ENCODE results near the gene MYH7B. TPM values are rescaled to one million over a fixed set of nuclear protein-coding genes. Genes with fewer than 3 reads are reported as not detected.

Gene MYH7B
- total RNA-seq, 1 experiment from 2014 or later = not detected

GRCh38 chr20:34982270-34983088 is 26.8 kb downstream of the MYH7B start:
- H3K9me2 ChIP-seq (replicated peaks; ENCODE audit: insufficient read depth, low read length) = no peaks in the 10 kb centered on the region

GRCh38 chr20:34983089-34983820 is 27.6 kb downstream of the MYH7B start:
- Histone ChIP-seq H3K36me3 (ENCODE audit: insufficient read depth, low read length) (no peaks in the 10 kb centered on the region), H3K9me3 (ENCODE audit: low read length) (no peaks in the 10 kb centered on the region), H3K4me1 (ENCODE audit: low read length) (peaks cover 8% of the 10 kb centered on the region), H3K27me3 (ENCODE audit: low read length) (no peaks in the 10 kb centered on the region), H3K27ac (ENCODE audit: low read length) (no peak overlapping the region), H3K9me2 (replicated peaks; ENCODE audit: insufficient read depth, low read length) (no peaks in the 10 kb centered on the region), H3K4me2 (ENCODE audit: low read depth, low read length, poor library complexity, severe bottlenecking) (no peak overlapping the region), H3K79me2 (ENCODE audit: low read length) (no peaks in the 10 kb centered on the region), H3K4me3 (ENCODE audit: low read length) (no peak overlapping the region), H3K9ac (ENCODE audit: low read length) (no peak overlapping the region), H2AFZ (ENCODE audit: low read length) (no peak overlapping the region), H4K20me1 (ENCODE audit: insufficient read depth, low read depth, low read length) (no peaks in the 10 kb centered on the region)
- DNase-seq = no peak

More at GRCh38 chr20:34982270-34983088, 26.8 kb downstream of the MYH7B start:
- Histone ChIP-seq H3K27ac (ENCODE audit: low read length) (no peak overlapping the region), H3K36me3 (ENCODE audit: insufficient read depth, low read length) (no peaks in the 10 kb centered on the region), H3K9ac (ENCODE audit: low read length) (no peak overlapping the region), H3K79me2 (ENCODE audit: low read length) (no peaks in the 10 kb centered on the region), H3K27me3 (ENCODE audit: low read length) (no peaks in the 10 kb centered on the region), H4K20me1 (ENCODE audit: insufficient read depth, low read depth, low read length) (no peaks in the 10 kb centered on the region), H3K4me1 (ENCODE audit: low read length) (peaks cover 14% of the 10 kb centered on the region), H3K9me3 (ENCODE audit: low read length) (no peaks in the 10 kb centered on the region), H2AFZ (ENCODE audit: low read length) (no peak overlapping the region), H3K4me3 (ENCODE audit: low read length) (no peak overlapping the region), H3K4me2 (ENCODE audit: low read depth, low read length, poor library complexity, severe bottlenecking) (no peak overlapping the region)
- DNase-seq = no peak

- H3K9me2 ChIP-seq (replicated peaks; ENCODE audit: insufficient read depth, low read length) = no peaks in the 10 kb centered on the region
- DNase-seq = no peak
- H3K4me1 ChIP-seq (ENCODE audit: low read length) = peaks cover 7% of the 10 kb centered on the region
- no peaks in the 10 kb centered on the region for H3K79me2 ChIP-seq (ENCODE audit: low read length)
- no peaks in the 10 kb centered on the region for H3K27me3 ChIP-seq (ENCODE audit: low read length)
- no peaks in the 10 kb centered on the region for H3K36me3 ChIP-seq (ENCODE audit: insufficient read depth, low read length)
- H3K27ac ChIP-seq (ENCODE audit: low read length) = no peak overlapping the region
- H4K20me1 ChIP-seq (ENCODE audit: insufficient read depth, low read depth, low read length) = no peaks in the 10 kb centered on the region
- H3K4me3 ChIP-seq (ENCODE audit: low read length) = no peak overlapping the region
- no peak overlapping the region for H3K4me2 ChIP-seq (ENCODE audit: low read depth, low read length, poor library complexity, severe bottlenecking)
- H3K9ac ChIP-seq (ENCODE audit: low read length) = no peak overlapping the region
- H3K9me3 ChIP-seq (ENCODE audit: low read length) = no peaks in the 10 kb centered on the region
- H2AFZ ChIP-seq (ENCODE audit: low read length) = no peak overlapping the region
Observed at GRCh38 chr20:34983995-34984735, 28.5 kb downstream of the MYH7B start.

- Histone ChIP-seq H3K27me3 (ENCODE audit: low read length) (no peaks in the 10 kb centered on the region), H3K4me3 (ENCODE audit: low read length) (no peak overlapping the region), H3K4me2 (ENCODE audit: low read depth, low read length, poor library complexity, severe bottlenecking) (no peak overlapping the region), H3K9me2 (replicated peaks; ENCODE audit: insufficient read depth, low read length) (no peaks in the 10 kb centered on the region), H3K9me3 (ENCODE audit: low read length) (no peaks in the 10 kb centered on the region), H2AFZ (ENCODE audit: low read length) (no peak overlapping the region), H3K9ac (ENCODE audit: low read length) (no peak overlapping the region), H3K27ac (ENCODE audit: low read length) (no peak overlapping the region), H4K20me1 (ENCODE audit: insufficient read depth, low read depth, low read length) (no peaks in the 10 kb centered on the region), H3K79me2 (ENCODE audit: low read length) (no peaks in the 10 kb centered on the region), H3K36me3 (ENCODE audit: insufficient read depth, low read length) (no peaks in the 10 kb centered on the region), H3K4me1 (ENCODE audit: low read length) (peaks cover 7% of the 10 kb centered on the region)
- no peak for DNase-seq
Observed at GRCh38 chr20:34984756-34985261, 29.1 kb downstream of the MYH7B start.

GRCh38 chr20:34985461-34986310 is 30.0 kb downstream of the MYH7B start:
- H3K9ac ChIP-seq (ENCODE audit: low read length) = no peak overlapping the region
- peaks cover 7% of the 10 kb centered on the region for H3K4me1 ChIP-seq (ENCODE audit: low read length)
- DNase-seq = no peak
- H4K20me1 ChIP-seq (ENCODE audit: insufficient read depth, low read depth, low read length) = no peaks in the 10 kb centered on the region
- no peaks in the 10 kb centered on the region for H3K27me3 ChIP-seq (ENCODE audit: low read length)
- H3K4me2 ChIP-seq (ENCODE audit: low read depth, low read length, poor library complexity, severe bottlenecking) = no peak overlapping the region
- no peaks in the 10 kb centered on the region for H3K79me2 ChIP-seq (ENCODE audit: low read length)
- H3K4me3 ChIP-seq (ENCODE audit: low read length) = no peak overlapping the region
- no peaks in the 10 kb centered on the region for H3K9me3 ChIP-seq (ENCODE audit: low read length)
- no peak overlapping the region for H2AFZ ChIP-seq (ENCODE audit: low read length)
- no peak overlapping the region for H3K27ac ChIP-seq (ENCODE audit: low read length)
- no peaks in the 10 kb centered on the region for H3K9me2 ChIP-seq (replicated peaks; ENCODE audit: insufficient read depth, low read length)
- H3K36me3 ChIP-seq (ENCODE audit: insufficient read depth, low read length) = no peaks in the 10 kb centered on the region

GRCh38 chr20:34986311-34987287 is 30.9 kb downstream of the MYH7B start:
- no peaks in the 10 kb centered on the region for H3K79me2 ChIP-seq (ENCODE audit: low read length)
- no peak overlapping the region for H3K9ac ChIP-seq (ENCODE audit: low read length)
- H3K9me2 ChIP-seq (replicated peaks; ENCODE audit: insufficient read depth, low read length) = no peaks in the 10 kb centered on the region
- H3K36me3 ChIP-seq (ENCODE audit: insufficient read depth, low read length) = no peaks in the 10 kb centered on the region
- no peak overlapping the region for H3K4me3 ChIP-seq (ENCODE audit: low read length)
- no peak for DNase-seq
- H4K20me1 ChIP-seq (ENCODE audit: insufficient read depth, low read depth, low read length) = no peaks in the 10 kb centered on the region
- no peak overlapping the region for H2AFZ ChIP-seq (ENCODE audit: low read length)
- H3K27me3 ChIP-seq (ENCODE audit: low read length) = no peaks in the 10 kb centered on the region
- H3K4me2 ChIP-seq (ENCODE audit: low read depth, low read length, poor library complexity, severe bottlenecking) = no peak overlapping the region
- H3K27ac ChIP-seq (ENCODE audit: low read length) = no peak overlapping the region
- H3K9me3 ChIP-seq (ENCODE audit: low read length) = no peaks in the 10 kb centered on the region
- peaks cover 7% of the 10 kb centered on the region for H3K4me1 ChIP-seq (ENCODE audit: low read length)
